ENCODE data around the gene RWDD1.

Gene RWDD1

DNA sequence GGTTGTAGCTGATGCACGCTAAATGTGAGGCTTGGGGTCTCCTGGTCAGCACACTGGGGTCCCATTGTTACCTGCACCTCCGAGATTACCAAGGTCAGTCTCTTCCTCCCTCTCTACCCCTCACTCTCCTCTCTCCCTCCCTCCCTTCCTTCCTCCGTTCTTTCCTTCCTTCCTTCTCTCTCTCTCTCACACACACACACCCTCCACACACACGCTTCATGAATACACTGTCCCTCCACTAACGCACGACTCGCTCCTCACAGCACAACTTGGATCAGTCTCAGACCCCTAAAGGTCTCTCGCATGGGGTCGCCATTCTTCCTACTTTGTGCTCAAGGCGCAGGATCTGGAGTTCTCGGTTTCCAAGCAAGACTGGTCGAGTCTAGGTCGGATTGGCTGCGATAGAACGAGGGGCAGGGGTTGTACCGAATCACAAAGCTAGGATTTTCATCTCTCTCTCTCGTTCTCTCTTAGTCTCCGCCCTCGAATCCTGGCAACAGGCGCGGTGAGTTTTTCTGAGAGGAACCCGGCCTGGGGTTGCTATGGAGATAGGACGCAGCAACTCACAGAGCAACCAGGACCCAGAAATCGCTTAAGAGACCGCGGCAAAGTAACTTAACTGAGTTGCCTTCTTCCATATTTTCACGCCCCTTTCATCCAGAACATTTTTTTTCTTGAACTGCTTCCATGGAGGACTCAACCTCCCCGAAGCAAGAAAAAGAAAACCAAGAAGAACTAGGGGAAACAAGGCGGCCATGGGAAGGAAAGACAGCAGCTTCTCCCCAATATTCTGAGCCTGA is 44.8 kb downstream of the RWDD1 start, which contains the start of gene RSPH4A:
Gene RSPH4A, plus strand, starts transcription at position 543 of the 800 bp plus-strand sequence. Its CDS starts 145 bp downstream, at position 688.
- peak; percentile 62 for DNase-seq

DNA sequence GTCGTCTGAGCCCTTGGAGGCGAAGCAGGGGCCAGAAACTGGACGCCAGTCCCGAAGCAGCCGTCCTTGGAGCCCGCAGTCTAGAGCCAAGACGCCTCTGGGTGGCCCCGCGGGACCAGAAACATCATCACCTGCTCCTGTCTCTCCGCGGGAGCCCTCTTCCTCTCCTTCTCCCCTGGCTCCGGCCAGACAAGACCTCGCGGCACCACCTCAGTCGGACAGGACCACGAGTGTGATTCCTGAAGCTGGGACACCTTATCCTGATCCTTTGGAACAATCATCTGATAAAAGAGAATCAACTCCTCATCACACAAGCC is 45.4 kb downstream of the RWDD1 start:
- DNase-seq, result no peak

DNA sequence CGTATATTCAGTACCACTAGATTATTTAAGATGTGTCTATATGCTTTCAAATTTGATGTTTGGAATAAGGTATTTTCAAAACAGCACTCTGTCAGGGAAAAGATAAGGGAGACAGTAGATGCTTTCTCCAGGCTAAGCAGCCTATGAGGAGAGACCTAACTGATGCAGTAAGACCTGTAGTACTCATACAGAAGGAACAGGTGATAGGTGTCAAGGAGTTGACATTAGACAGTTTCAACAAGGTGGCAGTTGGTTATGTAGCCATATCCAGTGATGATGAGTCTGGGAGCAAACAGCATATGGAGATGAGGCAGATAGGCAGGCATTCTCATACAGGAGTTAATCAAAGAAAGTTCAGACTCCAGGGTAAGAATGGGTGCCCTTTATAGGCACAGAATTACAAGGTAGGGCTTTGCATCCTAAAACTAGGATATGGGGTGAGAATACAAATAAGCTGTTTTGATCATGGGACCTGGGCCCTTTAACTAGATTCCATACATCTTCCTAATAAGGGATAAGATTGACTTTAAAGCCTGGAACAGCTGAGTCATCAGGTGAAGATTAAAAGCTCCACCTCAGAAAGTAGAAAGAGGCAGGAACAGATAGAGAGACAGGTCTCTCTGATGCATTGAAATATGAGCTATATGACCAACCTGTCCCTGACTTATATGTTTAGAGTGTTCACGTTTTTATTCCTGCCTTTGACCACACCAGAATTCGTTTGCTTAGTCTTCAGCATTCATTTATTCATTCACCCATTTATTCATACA is 52.9 kb downstream of the RWDD1 start:
- no peak for DNase-seq

DNA sequence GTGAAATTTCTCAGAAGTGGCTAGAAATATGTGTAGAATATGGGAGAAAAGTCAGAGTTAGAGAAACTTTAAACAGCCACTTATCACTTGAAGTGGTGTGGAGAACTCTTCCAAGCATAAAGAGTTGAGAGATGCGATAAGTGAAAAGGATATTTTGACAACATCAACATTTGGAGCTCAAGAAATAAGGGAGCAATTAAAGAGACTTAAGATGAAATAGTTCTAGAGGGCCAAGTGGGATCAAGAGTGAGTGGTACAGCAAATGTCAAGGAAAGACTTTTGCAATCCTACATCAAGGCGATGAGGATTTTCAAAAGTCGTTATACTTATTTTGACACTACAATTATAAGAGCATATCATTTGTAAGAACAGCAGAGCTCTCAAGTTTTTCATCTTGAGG is 54.6 kb downstream of the RWDD1 start:
- DNase-seq, result no peak

DNA sequence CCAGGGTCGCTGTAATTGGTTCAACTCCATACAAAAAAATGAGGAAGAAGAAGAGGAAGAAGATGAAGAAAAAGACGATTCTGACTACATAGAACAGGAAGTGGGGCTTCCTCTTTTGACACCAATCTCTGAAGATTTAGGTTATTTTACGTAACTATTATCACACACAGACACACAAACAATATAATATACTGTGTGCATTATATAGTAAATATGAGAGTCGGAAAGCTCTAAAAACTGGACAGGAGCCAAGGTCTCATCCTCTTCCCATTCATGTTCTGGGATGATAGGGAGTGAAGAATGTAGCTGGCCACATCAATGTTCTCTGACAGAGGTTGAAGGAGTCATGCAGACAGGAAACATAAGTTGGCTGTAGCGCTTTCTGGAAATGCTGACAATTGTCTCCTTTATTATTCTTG is 58.3 kb downstream of the RWDD1 start:
- no peak for DNase-seq

DNA sequence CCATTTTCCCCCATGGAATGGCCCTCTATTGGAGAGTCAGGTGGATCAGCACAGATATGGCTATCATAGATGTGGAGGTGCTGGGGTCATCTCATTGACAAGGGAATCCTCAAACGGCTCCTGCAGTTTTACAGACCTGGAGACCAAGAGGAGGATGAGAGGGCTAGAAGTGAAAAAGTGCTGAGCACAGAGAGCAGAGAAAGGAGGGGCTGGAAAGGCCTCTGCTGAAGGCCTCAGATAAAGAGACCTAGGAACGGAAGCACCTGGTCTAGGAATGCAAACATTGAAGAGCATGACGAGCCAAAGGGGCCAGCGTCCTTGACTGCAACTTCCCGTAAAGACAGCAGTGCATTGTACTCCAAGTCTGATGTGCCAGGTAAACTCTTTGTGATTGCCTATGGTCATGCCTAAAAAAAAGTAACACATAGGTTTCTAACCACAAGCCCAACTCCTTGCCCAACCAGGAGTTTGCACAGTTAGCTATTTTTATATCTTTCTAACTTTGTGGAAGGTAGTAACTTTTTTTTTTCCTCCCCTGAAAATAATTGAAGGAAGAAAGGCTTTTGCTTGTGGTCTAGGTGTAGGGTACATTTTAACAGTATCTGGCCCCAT is 60.2 kb downstream of the RWDD1 start:
- DNase-seq, result no peak

DNA sequence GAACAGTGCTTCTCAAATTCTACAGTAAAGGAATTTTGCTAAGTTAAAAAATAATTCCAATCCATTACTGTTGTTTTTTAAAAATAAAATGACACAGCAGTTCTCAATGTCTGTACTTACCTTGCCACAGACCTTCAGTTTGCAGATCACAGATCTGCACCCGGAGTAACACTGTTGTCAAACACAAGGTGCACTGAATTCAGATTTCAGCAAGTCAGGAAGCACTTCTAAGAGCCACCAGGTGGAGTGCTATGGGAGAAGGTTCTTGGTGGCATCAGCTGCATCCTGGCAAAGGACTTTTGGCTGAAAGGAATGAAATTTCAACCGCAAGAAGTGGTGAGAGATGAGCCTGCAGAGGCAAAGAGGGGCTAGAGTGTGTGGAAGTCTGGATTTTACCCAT is 62.4 kb downstream of the RWDD1 start:
- no peak for DNase-seq
